PC-9 (cell line): ENCODE measurements around the gene DNTT.

Source experiments
- EZH2 ChIP-seq: fragments of 200-600 bp; sonication (generic); IDR thresholded peaks from 2 replicates; pipeline ENCODE4 v1.8.0; 2017; ENCODE audit warnings: antibody characterized with exemption, low read depth
- TF ChIP-seq, protein P1 (sequence below): fragments of 200-600 bp; sonication (generic); conservative IDR thresholded peaks from 2 replicates; pipeline ENCODE4 v1.6.1; 2017; ENCODE audit warnings: mixed run types, antibody characterized with exemption, mild to moderate bottlenecking, moderate library complexity

DNA sequence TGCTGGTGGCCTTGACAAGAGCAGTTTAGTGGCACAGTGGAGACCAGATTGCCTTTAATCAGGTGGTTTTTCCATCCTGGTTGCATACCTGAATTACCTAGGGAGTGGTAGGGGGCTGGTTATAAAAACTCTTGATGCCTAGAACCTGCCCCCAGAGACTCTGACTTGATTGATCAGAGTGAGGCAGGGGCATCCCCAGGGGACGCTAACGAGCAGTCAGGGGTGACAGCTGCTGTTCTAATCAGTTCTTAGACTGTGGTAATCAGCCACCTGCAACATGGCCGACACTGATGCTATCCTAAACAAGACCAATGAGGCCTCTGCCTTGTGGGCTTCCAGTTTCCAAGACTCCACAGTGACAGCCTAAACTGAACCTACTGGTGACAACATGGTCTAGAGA, 56.5 kb downstream of the DNTT start:
- TF ChIP-seq, protein P1, sequence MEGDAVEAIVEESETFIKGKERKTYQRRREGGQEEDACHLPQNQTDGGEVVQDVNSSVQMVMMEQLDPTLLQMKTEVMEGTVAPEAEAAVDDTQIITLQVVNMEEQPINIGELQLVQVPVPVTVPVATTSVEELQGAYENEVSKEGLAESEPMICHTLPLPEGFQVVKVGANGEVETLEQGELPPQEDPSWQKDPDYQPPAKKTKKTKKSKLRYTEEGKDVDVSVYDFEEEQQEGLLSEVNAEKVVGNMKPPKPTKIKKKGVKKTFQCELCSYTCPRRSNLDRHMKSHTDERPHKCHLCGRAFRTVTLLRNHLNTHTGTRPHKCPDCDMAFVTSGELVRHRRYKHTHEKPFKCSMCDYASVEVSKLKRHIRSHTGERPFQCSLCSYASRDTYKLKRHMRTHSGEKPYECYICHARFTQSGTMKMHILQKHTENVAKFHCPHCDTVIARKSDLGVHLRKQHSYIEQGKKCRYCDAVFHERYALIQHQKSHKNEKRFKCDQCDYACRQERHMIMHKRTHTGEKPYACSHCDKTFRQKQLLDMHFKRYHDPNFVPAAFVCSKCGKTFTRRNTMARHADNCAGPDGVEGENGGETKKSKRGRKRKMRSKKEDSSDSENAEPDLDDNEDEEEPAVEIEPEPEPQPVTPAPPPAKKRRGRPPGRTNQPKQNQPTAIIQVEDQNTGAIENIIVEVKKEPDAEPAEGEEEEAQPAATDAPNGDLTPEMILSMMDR: no peak
- TF ChIP-seq EZH2: no peak
